ENCODE measurements around the gene MYH7.

DNA sequence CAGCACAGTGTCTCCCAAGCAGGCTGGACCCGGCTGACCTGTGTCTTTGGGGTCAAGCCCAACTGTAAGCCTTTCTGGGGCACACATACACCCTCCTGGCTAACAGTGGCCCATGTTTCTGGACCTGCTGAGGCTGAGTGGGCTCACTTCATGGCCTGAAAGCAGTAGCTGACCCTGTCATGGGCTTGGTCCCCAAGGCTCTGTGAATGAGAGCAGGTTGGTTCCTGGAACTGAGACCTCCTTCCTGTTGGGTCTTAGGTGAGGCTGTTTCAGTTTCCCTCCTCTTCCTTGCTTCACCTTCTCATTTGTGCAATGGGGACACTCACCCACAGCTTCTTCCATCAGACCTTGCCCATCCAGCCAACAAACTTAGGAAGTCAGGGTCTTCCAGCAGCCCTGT lies 63.6 kb downstream of the MYH7 start:
- TF ChIP-seq, protein P1, sequence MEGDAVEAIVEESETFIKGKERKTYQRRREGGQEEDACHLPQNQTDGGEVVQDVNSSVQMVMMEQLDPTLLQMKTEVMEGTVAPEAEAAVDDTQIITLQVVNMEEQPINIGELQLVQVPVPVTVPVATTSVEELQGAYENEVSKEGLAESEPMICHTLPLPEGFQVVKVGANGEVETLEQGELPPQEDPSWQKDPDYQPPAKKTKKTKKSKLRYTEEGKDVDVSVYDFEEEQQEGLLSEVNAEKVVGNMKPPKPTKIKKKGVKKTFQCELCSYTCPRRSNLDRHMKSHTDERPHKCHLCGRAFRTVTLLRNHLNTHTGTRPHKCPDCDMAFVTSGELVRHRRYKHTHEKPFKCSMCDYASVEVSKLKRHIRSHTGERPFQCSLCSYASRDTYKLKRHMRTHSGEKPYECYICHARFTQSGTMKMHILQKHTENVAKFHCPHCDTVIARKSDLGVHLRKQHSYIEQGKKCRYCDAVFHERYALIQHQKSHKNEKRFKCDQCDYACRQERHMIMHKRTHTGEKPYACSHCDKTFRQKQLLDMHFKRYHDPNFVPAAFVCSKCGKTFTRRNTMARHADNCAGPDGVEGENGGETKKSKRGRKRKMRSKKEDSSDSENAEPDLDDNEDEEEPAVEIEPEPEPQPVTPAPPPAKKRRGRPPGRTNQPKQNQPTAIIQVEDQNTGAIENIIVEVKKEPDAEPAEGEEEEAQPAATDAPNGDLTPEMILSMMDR (IDR thresholded peaks at IDR 0.05; ENCODE audit: insufficient read depth, low read length, poor library complexity, severe bottlenecking): no peak
- no peak for TF ChIP-seq EZH2phosphoT487 (conservative IDR thresholded peaks at IDR 0.05; ENCODE audit: low read length)
